Effector CD8-positive, alpha-beta T cell (primary cell): ENCODE measurements around the gene KCNIP3.
"Not testable (repeated sequence)": the region's sequence is repeated elsewhere in the genome, so short reads cannot be mapped to it uniquely, and the experiment has no call there.

Experiments used
- DNase-seq: peaks from one replicate; lab custom pipeline; 2025; lab: John Stamatoyannopoulos, UW

Gene KCNIP3

DNA sequence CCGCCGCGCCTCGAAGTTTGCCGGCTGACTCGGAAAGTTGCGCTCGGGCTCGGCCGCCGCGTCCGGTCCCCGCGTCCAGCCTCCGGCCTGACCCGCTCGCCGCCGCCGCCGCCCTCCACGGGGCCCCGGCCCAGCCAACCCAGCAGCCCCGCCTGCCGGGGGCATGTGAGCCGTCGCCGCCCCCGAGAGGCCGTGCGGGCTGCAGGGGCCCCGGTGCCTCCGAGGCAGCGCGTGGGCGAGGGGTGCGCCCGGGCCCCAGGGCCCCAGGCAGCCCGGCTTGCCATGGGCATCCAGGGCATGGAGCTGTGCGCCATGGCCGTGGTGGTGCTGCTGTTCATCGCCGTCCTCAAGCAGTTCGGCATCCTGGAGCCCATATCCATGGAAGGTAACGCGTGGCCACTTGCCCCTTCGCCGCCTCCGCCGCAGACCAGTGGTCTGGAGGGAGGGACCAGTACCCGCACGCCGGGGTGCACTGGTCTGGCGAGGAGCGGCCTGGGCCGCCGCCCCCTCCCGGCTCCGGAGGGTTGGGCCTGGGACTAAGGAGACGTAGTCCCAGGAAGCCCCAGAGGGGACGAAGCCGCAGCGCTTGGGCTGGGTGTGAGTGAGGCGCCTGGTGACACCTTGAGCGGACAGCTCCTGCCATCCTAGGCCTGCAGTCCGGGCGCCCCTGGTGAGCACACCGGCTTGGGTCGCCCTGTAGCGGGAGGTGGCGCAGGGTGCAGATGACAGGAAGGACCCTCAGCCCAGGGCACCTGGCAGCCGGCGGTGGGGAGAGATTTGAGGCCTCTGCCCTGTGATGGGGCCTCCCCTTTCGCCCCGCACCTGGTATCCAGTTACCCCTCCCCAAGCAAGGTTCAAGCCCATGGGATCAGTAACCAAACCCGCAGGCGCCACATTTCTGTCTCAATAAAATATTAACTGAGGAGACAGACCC, 49.9 kb downstream of the KCNIP3 start:
- no peak for DNase-seq

DNA sequence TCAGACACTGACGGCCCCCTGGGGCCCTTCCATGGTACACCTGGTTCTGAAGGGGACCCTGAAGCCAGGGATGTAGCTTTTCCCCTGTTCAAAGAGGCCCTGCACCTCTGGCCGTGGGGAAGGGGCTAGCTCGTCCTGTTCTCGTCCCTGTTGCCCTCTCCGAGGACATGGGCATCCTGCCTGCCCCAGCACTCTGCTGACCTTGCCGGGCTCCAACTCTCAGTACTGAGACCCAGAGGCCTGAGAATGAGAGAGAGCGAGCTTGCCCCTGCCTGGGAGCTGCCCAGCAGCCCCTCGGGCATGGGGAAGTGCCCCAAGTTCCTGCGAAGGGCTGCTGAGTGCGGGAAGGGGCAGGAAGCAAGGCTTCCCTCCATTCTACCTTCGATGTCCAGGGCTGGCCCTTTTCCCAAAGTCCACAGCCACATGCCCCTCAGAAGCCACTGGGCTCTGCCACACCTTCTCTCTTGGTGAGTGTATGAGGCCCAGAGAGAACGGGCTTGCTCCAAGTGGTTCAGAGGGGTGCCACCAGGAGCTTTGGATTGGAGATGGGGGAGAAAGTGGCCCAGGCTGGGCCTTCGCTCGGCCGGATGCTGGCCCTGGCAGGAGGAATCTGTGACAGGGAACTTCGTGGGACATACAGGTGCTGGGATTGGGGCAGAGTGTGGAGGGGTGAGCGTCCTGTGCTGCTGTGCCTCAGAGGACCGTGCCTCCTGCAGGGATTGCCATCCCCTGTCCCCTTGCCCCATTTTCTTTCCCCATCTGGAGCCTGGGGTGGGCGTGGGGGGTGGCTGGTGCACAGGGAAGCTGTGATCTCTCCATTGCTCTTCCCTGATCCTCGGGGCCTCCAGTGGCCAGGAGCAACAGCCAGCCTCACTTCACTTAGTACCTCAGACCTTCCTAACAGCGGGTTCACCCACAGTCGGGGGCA, 50.8 kb downstream of the KCNIP3 start:
- no peak for DNase-seq

DNA sequence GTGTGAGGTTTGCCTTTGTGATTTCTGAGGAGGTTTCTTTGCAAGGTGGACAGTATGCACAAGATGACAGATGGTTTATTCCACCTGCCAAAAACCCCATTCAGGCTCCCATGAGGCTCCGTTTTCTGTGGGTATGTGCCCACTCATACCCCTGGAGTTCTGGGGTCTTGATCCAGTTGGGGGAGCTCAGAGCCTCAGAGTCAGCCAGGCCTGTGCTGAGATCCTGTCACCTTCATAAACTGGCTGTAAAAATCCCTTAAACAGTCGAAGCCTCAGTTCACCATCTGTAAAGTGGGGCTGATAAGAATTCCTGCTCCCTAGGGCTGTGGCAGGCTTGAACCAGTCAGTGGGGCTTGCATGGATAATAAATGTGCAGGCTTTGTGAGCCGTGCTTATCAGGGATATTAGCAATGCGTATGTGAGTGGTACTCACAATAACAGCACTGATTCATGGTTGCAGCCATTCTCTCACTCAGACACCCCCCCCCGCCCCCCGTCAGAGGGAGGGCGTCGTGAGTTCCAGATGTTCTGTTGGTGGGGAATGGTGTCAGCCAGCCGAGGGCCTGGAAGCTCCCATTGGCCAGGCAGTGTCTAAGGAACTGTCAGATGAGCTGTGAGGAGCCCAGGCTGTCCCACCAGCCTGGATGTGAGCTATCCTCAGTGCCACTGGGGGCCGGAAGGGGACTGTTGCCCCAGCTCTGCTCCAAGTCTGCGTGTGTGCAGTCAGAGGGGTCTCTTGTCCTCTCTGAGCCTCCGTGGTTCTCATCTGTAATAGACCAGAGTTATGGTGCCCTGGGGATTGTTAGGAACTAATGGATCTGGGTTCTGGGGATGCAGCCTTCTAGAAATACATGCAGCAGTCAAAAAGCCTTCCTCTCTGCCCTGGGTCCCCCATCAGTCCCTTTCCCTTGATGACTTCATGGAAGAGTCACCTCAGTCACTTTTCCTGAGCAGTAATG, 51.7 kb downstream of the KCNIP3 start:
- DNase-seq, result no peak

DNA sequence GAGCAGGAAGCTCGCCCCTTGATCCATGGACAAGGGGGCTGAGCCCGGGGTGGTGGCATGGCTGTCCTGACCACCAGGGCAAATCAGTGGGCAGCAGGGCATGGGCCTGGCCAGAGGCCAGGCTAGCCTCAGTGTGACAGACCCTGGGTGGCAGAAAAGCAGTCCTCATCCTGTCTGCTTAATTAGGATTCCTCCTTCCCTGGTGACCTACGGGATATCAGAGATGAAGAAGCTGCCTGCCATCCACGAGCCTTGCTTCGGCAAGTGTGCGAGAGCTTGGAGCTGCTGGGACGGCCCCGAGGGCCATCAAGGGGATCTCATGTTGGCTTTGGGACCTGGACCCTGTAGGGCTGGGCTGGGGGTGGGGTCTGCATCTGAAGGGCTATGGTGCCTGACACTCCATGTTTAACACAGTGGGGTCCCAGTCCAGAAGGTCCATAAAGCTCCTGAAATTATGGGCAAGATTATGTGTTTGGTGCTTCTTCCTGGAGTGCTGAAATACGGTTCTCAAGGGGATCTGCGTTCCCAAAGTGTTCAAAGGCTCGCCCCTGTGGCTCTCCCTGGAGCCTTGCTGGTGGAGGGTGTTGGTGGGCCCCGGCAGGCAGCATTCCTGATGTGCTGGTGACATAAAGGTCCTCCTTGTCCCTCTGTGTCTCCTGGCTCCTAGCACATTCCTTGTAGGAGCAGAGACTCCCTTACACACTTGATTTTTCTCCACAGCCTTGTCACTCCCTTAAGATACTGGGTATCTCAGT, 52.6 kb downstream of the KCNIP3 start:
- no peak for DNase-seq

DNA sequence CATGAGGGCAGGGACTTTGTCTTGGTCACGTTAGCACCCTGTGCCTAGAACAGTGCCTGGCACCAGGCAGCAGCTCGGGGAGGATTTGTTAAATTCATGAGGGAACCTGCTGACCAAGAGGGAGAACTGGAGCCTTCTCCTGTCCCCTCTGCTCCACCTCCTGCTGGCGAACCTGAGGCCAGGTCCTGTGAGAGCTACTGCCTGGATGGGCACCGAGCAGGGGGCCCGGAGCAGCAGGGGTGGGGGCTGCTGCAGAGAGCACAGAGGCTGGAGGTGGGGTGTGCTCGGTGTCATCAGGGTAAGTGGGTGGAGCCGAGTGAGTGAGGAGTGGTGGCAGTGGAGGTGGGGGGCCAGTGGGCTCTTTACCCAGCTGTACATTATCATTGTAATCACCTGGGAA, 53.2 kb downstream of the KCNIP3 start:
- DNase-seq, result no peak

DNA sequence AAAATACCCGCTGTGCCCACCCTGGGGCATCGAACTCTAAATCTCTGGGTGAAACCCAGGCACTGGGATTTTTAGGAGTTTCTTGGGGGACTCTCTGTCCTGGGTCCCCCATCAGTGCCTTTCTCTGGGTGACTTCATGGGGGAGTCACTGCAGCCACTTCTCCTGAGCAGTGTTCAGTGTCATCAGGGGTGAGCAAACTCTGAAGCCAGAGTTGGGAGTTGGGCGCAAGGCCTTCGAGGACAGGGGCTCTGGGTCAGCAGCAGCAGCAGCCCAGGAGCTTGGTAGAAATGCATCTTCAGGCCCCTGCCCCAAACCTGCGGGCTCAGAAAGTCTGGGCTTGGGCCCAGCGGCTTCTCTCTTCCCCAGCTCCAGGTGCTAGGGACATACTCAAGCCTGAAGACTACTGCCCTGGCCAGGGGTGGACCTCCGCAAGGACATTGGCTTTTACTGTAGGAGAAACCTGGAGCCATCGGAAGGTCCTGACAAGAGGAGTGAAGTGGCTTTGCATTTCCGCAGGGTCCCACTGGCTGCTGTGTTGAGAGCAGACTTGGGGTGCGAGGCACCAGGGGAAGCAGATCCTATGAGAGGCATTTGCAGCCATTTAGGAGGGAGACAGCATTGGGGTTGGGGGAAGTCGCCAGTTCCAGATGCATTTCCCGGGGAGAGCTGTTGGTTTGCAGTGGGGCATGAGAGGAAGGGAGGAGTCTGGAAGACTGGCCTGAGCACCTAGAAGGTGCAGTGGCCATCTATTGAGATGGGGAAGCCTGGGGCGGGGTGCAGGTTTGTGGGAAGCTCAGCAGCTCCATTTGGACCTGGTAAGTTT, 53.8 kb downstream of the KCNIP3 start:
- no peak for DNase-seq

DNA sequence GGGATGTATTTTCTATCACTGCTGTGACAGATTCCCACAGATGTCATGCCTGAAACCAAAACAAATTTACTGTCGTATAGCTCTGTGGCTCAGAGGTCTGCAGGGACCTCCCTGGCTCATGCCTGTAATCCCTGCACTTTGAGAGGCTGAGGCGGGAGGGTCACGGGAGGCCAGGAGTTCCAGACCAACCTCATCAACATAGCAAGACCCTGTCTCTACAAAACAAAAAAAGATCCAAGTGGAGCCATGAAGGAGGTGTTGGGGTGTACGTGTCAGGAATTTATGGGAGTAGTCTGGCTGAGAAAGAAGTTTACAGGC, 54.4 kb downstream of the KCNIP3 start:
- DNase-seq, result no peak

DNA sequence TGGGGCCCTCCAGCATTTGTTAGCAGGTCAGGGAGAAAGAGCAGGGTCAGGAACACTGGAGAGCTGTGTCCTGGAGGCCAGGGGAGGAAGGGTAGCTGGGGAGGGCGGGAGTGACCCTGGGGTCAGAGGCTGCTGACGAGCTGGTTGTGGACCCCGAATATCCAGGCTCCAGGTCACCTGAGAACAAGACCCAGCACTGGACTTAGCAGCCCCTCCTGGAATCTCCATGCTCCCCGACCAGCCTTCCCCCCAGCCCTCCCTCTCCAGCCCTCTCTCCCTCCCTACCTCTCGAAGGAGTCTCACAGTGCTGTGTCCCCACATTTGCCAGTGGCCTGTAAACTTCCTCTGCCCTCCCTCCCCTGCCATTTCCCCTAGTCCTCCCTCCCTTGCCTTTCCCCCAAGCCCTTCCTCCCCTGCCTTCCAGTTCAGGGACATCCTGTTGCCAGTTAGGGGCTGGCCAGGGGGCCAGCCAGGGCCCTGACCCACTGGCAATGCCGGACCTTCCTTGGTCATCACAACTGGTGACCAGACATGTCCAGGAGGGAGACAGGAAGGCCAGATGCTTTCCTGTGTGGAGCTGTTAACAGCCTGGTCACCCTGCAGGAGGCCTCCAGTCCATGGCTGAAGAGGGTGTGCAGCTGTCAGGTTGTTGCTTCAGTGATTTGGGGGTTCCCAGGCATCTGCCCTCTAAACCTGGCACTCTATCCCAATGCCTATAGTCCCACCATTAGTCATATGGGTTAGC, 55.3 kb downstream of the KCNIP3 start:
- DNase-seq, result no peak

DNA sequence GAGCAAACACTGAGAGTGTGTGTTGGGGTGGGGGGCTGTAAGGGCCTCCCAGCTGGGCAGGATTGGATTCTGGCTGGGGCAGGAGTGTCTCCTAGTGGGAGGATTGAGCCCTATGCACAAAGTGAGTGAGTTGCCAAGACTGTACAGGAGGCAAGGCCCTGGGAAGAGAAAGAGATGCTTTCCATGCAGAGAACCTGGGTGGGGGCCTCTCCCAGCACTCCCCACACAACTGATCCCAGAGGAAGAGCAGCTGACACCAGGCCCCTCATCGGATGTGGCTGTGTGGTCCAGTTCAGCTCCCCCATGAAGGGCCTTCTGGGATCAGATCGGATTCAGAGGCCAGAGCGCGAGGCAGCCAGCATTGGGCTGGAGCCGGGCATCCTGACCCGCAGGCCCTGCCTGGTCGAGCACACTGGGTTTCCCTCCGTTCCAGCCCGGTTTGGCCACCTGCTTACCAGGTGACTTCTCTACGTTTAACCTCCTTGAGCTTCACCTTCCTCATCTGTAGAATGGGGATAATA, 56.0 kb downstream of the KCNIP3 start:
- no peak for DNase-seq

DNA sequence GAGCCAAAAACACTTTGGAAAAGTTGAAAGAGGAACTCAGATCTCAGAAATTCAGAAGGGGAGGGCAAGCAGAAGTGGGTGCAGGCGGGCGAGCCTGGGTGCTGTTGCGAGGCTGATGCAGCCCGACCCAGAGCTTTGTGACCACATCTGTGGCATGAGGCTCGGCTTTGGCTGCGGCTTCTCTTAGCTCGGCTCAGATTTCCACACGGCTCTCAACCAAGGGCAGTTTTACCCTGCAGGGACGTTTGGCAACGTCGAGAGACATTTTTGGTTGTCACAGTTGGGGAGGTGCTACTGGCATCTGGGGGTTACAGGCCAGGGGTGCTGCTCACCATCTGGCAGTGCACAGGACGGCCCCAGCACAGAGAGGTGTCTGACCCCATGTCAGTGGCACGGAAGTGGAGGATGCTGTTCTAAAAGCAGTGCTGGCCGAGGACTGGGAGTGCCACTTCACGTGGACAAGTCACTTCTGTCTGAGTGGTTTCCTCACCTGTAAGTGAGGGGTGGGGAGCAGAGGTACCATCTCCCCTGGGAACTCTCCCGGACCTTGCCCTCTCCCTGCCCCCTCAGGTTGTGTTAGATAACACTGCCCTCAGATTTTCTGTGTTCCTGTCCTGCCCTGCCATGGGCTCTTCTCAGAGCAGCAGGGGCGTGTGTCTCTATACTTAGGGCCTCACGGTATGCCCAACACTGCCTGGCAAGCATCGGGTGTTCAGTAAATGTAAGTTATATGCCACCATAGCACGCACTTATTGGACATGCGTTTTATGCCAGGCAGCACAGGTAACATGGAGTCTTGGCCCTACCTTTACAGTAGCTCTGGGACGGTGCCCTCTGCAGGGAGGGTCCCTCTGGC, 56.7 kb downstream of the KCNIP3 start:
- no peak for DNase-seq

DNA sequence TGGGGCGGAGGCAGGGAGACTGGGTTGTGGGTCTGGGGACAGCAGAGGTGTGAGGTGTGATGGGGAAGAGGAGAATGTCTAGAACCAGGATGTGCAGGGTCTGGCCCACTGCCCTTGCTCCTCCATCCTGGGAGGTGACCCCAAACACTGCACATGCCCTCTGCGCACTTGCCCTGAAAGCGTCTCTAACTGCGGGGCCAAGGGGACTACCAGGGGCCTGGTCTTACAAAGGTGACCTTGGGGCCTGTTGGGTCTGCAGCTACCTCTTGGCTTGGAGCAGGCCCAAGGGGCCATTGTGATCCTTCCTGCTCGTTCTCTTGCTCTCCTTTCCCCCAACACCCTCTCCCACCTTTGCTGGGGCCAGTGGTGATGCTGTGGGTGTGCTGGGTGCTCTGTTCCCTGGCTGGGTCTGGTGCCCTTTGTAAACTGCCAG, 57.3 kb downstream of the KCNIP3 start:
- no peak for DNase-seq

DNA sequence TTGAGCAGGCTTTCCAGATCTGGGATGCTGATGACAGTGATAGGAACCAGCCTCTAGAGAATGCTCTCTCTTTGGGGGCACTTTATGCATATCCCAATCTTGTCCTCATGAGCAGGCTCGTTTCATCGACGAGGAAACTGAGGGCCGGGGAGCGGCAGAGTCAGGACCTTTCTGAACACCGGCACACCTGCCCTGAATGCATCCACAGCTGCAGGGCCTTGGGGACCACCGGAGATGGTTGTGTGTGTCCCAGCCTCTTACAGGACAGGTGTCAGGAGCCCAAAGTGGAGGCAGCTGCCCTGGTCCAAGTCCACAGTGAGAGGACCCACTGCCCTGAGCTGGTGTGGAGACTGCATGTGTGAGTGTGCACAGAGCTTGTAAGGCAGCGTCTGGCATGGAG, 57.8 kb downstream of the KCNIP3 start:
- DNase-seq, result no peak

DNA sequence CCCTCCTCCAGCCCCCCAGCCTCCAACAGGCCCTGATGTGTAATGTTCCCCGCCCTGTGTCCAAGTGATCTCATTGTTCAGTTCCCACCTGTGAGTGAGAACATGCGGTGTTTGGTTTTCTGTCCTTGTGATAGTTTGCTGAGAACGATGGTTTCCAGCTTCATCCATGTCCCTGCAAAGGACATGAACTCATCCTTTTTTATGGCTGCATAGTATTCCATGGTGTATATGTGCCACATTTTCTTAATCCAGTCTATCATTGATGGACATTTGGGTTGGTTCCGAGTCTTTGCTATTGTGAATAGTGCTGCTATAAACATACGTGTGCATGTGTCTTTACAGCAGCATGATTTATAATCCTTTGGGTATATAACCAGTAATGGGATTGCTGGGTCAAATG, 58.3 kb downstream of the KCNIP3 start:
- not testable (repeated sequence) for DNase-seq

DNA sequence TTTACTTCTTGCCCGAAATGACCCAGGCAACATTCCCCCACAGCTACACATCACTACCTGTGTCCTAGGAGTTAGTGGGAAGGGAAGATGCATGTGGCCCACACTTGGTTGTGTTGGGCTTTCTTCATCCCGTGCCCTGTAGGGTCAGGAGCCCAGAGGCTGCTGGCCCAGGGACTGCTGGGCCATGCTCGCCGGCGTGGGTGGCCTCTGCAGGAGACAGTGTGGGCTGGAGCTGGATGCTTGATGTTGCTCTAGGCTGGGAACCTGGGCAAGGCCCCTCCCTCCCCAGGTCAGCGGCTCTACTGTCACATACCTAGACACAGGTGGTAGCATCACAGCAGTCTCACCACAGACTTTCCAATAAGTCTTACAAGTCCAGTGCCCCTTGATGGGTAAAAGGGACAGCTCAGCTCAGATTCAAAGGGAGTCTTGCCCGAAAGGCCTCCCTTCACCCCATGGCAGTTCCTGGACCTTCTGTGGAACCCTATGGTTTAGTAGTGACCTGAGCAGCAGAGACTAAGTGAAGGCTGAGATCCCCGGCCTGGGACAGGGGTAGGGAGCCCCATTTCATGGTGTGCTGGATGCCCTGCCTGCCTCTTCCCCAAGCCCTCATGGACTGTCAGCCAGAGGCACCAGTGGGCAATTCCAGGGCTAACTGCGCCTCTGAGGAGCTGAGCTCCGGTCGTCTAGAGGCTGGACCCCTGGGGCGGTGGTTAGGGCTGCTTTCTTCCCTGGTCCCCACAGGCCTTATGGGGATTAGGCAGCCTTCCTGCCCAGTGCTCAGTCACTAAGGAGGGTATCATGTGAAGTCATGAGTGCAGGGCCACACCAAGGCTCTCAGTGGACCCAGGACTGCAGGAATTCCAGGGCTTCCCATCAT, 59.9 kb downstream of the KCNIP3 start:
- DNase-seq, result no peak

DNA sequence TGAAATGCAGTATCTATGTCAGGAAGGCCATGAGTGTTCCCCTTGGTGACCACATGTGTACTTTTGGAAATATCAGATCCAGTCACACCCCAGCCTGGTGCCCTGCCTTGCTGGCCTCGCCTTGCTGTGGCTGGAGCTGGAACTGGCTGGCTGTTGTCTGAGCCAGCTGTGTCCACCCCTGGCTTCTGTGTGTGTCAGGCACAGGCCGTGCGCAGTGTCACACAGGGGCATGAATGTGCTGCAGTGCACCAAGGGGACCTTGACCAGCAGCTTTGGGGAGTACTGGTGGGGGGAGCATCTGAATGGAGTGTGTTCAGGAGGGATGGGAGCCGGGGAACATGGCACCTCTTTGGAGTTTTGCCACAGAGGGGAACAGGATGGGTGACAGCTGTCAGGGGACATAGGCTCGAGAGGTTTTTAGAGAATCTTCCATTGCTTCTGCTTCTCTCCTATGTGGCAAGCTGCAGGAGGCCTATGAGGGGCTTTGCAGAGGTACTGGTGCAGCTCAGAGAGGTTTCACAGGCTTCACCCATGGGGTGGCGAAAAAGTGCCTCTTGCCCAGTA, 60.7 kb downstream of the KCNIP3 start:
- no peak for DNase-seq

DNA sequence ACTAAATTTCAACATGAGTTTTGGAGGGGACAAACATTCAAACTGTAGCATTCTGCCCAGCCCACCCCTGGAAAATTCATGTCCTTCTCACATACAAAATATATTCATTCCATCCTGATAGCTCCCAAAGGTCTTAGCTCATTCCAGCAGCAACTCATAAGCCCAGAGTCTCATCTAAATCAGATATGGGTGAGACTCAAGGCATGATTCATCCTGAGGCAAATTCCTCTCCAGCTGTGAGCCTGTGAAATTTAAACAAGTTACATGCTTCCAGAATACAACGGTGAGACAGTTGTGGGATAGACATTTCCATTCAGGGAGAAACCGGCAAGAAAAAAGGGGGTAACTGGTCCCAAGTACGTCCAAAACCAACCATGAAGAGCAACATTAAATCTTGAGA, 61.9 kb downstream of the KCNIP3 start:
- no peak for DNase-seq

DNA sequence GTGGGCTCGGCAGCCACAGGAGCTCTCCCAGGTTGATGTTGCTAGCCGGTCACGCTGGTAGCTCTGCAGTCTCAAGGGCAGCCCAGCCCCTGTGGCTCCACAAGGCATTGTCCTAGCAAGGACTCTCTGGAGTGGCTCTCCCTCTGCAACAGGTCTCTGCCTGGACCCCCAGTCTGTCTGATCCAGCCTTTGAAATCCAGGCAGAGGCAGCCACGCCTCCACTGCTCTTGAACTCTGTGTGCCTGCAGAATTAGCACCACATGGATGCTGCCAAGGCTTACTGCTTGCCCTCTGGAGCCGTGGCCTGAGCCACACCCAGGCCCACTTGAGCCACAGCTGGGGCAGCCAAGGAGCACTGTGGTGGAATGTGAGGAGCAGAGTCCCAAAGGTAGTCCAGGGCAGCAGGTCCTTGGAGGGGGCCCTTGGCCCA, 62.4 kb downstream of the KCNIP3 start:
- DNase-seq, result no peak
